Globus pallidus (tissue), 1 donor: Measurements from ENCODE around the gene STAT5B.
"Not testable (repeated sequence)": the region's sequence is repeated elsewhere in the genome, so short reads cannot be mapped to it uniquely, and the experiment has no call there.

Experiments
- DNase-seq: peaks from one replicate; pipeline ENCODE4 v3.0.0-alpha.2; 2015; ENCODE audit warnings: low spot score

STAT5B gene

GRCh38 chr17:42233156-42233555, 43.0 kb downstream of the STAT5B start:
- DNase-seq = no peak

DNA sequence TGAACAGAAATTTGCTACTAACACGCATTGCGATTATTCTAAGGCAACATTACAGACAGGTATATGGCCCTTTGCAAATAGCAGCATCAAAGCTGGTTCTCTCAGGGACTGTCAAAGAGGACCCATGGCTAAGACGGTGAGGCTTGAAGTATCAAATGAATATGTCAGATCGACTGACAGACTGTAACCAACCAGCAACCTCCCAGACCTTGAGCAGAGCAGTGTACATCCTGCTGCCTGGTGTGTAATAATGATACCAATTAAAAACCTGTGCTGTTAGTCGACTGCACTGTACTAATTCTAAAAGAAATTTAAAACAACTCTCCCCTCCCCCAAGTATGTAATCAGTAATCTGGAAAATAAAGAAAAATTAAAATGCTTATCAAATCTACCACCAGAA, 46.0 kb downstream of the STAT5B start:
- DNase-seq = no peak

DNA sequence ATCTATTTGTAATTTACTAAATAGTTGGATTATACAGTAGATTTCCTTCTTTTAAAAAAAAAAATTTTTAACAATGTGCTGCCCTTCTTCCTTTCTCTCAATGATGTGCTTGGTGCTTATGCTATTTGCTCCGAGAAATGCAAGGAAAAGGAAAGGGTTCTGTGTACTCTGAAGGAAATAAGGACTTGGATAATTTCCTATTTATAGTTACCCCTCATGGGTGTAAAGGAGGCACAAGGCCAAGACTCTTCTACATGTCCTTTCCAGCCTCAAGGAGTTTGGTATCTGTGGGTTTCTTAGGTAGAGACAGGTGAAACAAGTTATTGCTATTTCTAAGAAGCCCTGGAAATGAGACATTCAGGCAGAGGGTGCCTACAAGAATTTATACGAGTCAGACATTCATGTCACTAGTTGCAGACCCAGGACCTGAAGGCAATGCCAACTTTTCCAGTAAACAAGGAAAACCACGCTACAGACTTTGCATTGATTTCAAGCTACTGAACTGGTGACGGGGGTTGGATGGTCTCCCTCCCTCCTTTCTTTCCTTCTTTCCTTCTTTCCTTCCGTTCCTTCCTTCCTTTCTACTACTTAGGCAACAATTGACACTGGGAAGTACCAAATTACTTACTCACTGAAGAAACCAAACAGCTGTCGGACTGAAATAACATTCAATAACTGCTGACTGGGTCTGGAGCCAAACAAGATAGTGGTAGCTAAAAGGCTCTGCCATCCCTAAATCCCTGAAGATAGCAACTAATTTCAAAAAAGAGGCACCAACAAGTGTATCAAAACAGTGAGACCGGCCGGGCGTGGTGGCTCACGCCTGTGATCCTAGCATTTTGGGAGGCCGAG, 48.1 kb downstream of the STAT5B start:
- no peak for DNase-seq

GRCh38 chr17:42225646-42226045, 50.5 kb downstream of the STAT5B start:
- DNase-seq = no peak

GRCh38 chr17:42224651-42225050, 51.5 kb downstream of the STAT5B start:
- DNase-seq = no peak

DNA sequence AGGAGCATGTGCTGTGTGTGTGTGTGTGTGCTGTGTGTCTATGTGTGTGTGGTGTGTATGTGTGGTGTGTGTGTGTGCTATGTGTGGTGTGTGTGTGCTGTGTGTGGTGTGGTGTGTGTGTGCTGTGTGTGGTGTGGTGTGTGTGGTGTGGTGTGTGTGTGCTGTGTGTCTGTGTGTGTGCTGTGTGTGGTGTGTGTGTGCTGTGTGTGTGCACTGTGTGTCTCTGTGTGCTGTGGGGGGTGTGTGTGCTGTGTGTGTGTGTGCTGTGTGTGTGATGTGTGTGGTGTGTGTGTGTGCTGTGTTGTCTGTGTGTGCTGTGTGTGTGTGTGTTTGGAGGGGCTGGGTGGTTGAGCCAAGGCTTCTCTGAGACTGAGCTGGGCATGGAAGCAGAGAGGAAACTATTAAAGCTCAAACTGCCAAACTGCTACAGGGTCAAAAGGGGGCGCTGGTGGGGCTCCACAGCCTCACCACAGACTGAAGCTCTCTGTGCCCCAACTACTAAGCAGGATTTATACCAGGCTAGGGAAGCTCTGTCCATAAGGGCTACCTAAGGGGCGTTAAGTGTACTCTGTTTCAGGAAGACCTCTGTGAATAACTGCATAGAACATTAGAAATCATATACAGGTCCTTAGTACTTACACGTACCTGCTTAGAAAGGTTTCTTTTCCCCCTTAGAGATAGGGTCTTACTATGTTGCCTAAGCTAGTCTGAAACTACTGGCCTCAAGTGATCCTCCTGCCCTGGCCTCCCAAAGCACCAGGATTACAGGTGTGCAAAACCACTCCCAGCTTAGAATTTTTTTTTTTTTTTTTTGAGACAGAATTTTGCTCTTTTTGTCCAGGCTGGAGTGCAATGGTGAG, 54.1 kb downstream of the STAT5B start:
- peak; percentile 61 for DNase-seq

DNA sequence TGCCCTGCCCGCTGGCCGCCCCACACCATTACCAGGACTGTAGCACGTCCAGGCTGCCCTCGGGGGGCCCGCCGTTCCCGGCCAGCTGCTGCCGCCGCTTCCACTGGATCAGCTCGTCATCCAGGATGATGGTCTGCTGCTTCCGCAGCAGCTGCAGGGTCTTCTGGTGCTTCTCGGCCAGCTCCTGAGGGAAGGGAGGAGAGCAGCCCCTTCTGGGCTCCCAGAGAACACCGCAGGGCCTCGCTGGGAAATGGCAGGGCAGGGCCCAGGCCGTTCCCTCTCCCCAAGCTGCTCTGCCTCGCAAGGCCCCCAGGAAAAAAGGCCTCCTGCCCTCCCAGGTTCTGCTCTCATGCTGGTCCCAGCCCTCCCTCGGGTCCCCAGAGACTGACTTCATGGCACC, 56.9 kb downstream of the STAT5B start:
- DNase-seq = not testable (repeated sequence)

GRCh38 chr17:42214156-42214555, 62.0 kb downstream of the STAT5B start:
- DNase-seq = no peak

DNA sequence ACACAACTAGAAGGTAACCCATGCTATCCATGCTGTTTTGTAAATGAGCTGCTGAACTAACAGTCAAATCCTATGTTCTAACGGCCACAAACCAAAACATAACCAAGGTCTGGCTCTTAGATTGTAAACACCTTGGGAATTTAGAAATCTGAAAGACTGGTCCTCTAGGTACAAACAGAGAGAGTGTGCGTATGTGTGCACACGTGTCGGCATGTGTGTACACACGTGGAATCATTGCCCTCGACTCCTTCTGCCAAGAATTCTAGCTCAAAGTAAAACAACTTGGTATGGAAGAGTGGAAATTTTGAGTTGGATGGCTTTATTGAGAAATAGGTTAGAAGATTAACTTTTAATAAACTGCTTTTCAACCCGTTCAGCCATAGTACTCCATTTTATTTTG, 63.8 kb downstream of the STAT5B start:
- no peak for DNase-seq

GRCh38 chr17:42211921-42212341, 64.3 kb downstream of the STAT5B start:
- DNase-seq = peak; percentile 89

GRCh38 chr17:42210046-42210445, 66.1 kb downstream of the STAT5B start:
- no peak for DNase-seq

GRCh38 chr17:42206153-42206612, 70.0 kb downstream of the STAT5B start:
- not testable (repeated sequence) for DNase-seq

GRCh38 chr17:42203354-42203753, 72.8 kb downstream of the STAT5B start:
- DNase-seq = no peak

DNA sequence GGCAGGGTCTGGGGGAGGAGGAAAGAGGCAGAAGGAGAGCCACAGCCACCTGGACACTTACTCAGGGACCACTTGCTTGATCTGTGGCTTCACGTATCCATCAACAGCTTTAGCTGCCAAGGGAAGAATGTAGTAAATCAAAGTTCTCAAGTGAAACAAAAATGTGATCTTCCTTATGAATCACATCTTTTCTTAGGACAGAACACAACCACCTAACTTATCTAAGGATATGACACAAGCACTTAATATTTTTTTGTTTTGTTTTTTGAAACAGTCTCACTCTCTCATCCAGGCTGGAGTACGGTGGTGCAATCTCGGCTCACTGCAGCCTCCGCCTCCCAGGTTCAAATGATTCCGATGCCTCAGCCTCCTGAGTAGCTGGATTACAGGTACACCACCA, 73.5 kb downstream of the STAT5B start:
- DNase-seq = no peak

GRCh38 chr17:42202159-42202558, 74.0 kb downstream of the STAT5B start:
- no peak for DNase-seq

GRCh38 chr17:42201458-42201772, 74.8 kb downstream of the STAT5B start:
- DNase-seq = no peak

GRCh38 chr17:42200706-42201457, 75.3 kb downstream of the STAT5B start:
- DNase-seq = peak; percentile 46

DNA sequence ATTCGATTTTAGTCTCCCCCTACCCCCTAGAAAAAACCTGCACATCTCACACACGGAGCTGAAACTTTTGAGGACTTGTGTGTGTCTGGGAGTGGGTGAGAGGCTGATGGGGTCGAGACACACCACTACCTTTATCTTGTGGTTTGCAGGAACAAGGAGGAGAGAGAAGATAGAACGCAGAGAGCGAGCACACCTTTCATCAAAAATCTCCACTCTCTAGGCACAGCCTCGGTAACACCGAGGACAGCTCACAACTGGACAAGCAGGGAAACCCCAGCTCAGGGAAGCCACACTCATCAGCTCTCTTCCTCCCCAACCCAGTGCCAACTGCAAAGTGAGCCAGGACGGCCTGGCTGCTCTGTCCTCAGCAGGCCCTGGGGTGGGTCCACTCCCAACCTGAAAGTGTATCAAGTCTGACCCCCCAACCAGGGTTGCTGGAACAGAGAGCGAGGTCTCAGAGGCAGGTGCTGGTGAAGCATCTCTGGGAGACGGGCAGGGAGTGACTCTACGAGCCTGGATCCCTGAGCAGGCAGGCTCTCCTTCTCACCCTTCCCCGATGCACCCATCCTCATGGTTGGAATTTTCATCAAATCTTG, 76.7 kb downstream of the STAT5B start:
- DNase-seq = no peak

DNA sequence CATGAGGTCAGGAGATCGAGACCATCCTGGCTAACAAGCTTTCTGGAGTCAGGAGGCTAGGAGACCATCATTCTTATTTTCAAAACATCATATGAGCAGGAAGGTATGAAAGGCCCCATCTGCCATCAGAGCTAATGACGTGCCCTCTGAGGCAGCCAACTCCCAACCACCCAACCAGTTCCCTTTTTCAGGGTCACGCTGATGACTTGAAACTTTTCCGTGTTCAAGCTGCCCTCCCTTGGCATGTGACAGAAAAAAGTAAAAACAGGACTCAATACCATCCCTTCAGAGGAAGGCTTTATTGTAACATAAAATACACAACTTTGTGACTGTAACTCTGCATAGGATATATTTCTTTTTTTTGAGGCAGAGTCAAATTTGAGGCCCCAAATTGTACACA, 77.3 kb downstream of the STAT5B start:
- DNase-seq = peak; percentile 29

- DNase-seq = no peak
These were observed 78.5 kb downstream of the STAT5B start for GRCh38 chr17:42197564-42198156.
